Fibroblast of skin of left biceps (primary cell): ENCODE measurements around the gene PRPH.
"Not testable (repeated sequence)": the region's sequence is repeated elsewhere in the genome, so short reads cannot be mapped to it uniquely, and the experiment has no call there.

ENCODE experiments used
- DNase-seq, 2 experiments: peaks; one replicate each; pipeline ENCODE4 v3.0.0-alpha.2; 2013; ENCODE audit warnings: low read depth in 2 of 2

The PRPH gene

DNA sequence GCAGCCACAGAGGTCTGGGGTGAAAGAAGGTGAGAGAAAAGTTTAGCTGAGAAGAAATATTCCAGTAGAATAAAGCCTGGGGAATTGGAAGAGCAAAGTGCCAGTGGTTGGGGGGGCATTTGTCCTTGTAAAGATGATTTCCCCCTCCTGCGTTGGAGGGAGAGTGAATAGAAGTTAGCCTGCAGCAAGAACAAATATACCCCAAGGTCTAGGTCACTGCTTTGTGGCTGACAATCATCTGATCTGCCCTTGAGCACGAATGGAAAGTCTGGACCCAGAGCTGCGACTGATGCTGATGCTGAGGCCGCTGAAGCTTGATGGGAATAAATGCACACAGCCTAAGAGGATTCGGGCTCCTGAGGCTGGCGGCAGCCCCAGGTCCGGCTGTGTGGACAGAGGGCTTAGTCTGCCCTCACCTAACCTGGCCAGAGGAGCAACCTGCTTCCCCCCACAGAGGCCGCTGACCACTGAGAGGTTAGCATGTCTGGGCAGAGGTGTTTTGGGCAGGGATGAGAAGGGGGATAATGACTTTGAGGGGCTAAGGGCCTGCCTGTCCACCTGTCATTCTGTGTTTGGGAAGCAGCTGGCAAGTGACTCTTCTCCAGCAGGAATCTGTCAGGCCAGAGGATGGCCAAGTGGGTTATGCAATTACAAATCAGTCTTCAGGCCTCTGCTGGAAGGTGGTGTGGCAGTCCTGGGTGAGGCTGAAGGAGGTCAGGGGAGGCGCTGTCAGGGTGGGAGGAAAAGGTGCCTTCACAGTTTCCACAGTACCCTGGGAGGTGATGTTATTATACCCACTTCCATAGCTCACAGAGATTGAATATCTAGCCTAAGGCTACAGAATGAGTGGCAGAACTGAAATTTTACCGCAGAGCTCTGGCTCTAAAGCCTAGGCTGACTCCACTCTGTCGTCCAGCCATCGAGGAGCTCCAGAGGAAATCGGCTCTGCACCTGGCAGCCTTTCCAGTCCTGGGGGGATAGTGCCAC, 18.4 kb upstream of the PRPH start:
- DNase-seq: no peak

DNA sequence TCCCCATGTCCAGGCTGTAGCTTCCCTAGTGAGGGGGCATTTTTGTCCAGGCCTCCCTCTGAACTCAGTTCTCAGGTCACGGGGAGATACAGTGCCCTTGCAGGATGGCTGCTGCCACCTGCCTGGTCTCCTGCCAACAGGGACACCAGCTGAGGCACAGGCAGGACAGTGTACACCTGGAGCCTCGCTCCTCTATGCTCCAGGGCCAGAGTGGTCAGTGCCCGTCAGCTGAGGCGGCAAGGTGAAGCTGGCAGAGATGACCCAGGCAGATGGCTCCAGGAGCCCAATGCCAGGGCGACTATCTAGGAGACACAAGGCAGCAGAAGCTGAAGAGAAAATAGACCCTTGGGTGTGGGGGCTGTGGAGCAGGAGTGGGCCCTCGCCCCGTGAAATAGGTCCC, 17.5 kb upstream of the PRPH start:
- DNase-seq: no peak

DNA sequence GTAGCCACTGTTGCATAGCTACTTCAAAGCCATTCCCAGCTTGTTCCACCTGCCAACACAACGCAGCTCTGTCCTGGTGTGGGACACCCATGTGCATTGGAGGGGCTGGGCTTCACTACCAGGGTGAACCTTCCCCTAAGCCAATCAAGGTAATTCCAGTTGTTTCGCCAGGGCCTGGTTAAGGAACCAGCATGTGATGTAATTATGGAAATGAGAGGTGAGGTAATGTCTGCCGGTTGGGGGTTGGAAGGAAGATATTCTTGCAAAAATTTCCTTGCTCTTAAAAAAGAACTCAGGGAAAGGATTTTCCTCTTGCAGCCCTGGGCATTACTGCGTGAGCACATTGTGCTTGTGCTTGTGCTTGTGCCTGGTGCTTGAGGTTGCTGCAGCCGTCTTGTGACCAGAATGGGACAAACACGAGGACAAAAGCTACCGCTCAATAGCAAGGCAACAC, 15.2 kb upstream of the PRPH start:
- no peak for DNase-seq

DNA sequence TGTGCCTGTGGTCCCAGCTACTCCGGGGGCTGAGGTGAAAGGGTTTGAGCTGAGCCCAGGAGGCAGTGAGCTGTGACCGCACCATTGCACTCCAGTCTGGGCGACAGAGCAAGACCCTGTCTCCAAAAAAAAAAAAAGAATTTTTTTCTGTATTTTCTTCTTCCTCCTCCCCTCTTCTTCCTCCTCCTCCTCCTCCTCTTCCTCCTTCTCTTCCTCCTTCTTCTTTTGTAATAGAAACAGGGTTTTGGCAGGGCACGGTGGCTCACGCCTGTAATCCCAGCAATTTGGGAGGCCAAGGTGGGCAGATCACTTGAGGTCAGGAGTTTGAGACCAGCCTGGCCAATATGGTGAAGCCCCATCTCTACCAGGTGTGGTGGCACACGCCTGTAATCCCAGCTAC, 14.4 kb upstream of the PRPH start:
- DNase-seq: not testable (repeated sequence)

DNA sequence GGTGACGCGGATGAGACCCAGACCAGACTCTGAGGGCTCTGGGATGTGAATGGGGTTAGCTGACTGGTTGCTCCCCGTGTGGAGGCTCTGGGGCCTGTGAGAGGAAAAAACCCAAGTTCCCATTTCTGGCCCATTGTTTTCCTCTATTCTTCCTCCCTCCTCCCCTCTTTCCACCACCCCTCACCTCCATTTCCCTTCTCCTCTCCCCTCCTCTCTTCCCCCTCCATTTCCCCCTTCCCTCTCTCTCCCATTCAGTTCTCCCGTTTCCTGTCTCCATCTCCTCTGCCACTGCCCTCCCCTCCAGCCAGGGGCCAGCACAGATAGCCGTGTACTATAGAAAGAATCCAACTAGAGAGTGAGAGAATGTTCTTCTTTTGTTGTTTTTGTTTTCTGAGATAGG, 12.6 kb upstream of the PRPH start:
- DNase-seq: no peak

DNA sequence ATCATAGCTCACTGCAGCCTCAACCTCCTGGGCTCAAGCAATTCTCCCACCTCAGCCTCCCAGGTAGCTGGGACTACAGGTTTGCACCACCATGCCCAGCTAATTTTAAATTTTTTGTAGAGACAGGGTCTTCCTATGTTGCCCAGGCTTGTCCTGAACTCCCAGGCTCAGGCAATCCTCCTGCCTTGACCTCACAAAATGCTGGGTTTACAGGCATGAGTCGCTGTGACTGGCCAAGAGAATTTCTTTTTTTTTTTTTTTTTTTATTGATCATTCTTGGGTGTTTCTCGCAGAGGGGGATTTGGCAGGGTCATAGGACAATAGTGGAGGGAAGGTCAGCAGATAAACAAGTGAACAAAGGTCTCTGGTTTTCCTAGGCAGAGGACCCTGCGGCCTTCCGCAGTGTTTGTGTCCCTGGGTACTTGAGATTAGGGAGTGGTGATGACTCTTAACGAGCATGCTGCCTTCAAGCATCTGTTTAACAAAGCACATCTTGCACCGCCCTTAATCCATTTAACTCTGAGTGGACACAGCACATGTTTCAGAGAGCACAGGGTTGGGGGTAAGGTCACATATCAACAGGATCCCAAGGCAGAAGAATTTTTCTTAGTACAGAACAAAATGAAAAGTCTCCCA, 12.1 kb upstream of the PRPH start:
- not testable (repeated sequence) for DNase-seq

DNA sequence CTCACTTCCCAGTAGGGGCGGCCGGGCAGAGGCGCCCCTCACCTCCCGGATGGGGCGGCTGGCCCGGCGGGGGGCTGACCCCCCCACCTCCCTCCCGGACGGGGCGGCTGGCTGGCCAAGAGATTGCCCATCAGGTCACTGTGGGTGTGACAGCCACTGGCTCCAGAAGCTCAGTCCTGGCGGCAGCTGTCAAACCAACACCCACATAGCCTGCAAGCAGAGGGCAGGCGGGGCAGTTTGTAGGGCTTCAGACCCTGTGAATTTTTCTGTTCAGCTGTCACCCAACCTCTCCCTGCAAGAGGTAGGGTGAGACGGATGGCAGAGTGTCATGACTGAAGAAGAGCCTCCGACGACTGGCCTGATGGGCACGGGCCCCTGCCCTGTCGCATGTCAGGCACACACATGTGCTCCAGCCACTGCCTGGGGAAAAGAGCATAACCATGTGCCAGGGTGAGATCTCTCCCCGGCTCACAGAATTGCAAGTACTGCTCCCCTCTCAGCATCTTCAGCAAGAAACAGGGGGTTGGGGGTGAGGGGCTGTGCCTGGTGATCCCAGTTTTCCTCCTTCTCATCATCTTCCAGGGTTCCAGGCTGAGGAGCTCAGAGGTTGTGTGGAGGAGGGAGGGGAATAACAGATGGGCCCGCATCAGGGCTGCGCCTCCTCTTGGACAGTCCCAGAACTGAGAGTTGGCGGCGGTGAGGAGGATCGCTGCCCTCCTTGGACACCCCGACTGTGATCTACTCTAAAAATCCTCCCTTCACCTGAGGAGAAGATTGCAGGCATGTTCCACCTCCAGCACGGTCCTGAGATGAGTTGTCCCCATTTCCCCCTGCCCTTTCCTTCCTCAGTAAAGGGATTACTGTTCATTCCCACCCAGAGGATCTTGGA, 11.2 kb upstream of the PRPH start:
- no peak for DNase-seq

DNA sequence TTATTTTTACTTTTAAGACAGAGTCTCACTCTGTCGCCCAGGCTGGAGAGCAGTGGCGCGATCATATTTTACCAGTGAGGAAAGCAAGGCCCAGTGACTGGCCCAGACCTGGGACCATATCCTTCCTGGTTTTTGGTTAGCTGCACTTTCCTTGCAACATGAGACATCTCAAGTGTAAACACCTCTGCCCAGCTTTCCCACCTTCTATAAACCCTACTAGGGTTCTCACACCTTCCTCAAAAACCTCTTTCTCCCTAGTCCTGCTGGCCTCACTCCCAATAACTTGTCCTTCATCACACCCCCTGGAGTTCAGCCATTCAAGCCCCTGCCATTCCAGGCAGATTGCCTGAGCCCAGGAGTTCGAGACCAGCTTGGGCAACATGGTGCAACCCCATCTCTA, 10.3 kb upstream of the PRPH start:
- DNase-seq: no peak

DNA sequence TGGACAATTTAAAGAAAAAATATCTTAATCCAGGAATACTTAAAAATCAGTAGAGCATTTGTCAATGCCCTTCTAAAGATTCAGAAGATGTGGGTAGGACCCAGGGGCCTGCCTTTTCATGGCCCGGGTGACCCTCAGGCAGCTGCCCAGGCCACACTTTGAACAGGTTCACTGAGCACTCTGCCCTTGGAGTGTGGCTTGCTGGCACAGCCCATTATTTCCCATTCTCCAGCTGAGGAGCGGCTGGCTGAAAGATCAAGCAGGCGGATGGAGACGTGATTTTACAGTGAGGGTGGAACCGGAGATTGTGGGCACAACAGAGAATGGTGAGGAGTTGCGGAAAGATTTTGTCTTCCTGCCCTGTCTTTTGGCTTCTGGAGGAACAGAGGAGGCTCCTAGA, 7.1 kb upstream of the PRPH start:
- no peak for DNase-seq

DNA sequence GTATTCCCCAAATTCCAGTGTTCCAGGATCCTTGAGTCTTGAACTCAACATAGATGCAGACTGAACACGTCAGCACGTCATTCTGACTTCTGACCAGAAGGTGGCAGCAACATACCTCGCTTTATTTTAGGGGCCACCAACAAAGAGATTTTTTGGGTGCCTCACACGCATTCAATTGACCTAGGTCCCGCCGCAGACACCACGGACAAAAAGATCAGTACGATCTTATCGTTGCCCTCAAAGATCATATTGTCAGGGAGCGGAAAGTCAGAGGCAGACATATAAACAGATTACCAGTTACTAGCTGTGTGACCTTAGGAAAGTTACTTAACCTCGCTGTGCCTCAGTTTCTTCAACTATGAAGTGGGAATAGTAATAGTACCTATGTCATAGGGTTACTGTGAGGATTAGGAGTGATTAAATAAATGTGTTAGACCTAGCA, 6.5 kb upstream of the PRPH start:
- DNase-seq: no peak

DNA sequence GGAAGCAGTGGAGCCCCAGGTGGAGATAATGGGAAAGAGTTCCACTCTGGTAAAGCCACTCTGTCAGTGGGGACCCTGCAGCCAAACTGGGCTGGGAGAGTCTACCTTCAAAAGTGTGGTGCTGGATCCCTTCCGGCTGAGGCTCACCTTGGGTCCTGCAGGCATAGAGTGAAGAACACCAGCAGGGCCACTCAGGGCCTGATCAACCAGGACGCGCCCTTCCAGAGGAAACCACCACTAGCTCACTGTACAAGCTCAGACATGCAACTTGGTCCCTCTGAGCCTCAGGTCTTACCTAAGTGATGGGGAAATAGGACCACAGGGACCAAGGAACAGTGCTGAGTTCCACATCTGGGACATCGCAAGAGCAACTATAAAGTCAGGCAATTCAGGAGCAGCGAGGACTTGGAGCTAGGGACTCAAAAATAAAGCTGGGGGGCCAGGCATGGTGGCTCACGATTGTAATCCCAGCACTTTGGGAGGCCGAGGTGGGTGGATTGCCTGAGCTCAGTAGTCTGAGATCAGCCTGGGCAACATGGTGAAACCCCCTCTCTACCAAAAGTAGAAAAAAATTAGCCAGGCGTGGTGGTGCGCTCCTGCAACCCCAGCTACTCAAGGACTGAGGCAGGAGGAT, 5.9 kb upstream of the PRPH start:
- DNase-seq: no peak

DNA sequence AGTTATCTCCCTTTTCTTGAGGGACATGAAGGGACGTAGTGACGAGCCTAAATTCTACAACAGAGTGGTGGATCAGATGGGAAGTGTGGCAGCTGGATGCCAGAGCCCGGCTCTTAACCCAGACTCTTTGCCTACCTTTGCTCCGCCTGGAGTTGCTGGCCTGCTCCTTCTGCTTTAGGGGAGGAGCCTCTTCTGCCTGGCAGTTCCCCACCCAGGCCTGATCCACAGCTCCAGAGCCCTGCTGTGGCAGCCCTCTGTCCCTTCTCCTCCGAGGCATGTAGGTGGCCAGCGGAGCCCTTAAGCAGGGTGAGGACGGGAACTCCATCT, 2.3 kb upstream of the PRPH start:
- DNase-seq: no peak

DNA sequence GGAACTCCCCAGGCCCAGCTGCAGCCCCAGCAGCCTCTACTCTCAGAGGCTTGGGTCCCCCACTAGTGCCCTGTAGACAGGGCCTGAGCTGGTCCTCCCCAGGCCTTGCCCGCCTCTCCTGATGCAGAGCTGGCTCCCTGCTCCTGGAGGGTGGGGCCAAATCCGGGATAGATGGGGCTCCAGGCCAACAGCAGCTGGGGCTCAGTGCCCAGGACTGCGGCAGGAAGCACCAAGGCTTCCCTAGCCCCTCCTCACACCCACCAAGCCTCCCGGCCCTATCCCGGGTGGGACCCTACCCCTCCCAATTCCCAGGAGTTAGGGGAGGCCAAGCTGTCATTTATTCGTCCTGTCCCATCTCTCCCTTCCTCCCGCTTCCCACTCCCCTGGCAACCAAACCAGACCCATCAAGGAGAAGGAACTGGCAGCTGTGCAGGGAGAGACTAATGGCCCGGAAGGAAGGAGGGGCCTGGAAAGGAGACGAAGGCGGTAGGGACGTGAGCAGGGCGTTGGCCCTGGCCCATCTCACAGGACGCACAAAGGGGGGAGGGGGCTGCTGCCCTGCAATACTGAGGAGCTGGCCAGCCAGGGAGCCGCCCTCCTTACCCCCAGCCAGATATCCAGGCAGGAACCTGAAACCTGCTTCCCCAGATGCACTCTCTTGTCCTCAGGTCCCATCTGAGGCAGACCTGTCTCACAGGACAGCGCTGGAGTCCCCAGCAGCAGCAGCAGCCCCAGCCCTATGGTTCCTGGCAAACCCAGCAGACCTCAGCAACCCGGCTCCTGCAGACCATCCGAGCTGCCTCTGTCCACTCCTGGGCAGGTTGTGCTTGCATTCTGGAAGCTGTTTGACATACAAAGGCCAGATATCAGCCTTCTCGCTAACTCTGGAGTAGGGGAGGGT, 1.6 kb upstream of the PRPH start:
- DNase-seq: no peak

DNA sequence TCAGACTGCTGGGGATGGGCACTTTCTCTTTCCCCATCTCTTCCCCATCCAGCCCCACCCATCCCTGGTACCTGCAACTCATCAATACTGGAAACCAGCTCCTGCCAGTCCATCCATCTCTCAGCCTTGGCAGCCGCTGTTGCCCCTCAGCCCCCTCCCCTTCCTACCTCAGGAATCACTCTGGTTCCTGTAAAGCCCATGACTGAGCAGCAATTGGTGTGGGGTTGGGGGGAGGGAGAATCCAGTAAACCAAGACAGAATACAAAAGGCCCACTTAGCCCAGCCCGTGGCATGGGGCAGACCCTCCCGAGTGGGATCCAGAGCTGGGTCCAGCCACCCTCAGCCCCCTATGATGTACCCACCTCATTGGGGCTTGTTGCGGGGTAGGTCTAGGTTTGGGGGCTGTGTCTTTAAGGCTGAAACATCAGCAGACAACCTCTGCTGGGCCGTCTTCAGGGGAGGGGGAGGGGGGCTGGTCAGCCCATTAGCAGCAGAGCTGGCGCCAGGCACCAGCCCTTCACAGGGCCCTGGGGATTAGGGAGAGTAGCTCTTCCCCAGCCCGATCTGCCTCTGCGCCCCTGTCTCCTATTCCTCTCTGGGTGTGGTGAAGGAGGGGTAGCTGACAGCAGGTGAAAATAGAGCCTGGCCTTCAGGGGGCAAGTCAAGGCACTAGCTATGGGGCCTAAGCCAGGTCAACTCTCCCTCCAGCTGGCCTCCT, 702 bp upstream of the PRPH start:
- no peak for DNase-seq

DNA sequence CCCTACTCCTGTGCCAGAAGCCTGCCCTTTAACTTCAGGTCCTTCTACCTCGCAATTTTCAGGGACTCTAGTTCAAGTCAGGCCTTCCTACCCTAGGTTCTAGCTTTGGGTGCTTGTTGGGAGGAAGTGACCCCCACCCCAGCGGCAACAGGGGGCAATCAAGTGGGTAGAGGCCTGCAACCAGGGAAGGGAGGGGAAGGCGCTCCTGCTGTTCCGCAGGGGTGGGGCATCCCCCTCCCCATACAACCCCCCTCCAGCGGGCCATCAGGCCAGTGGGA, 204 bp upstream of the PRPH start:
- DNase-seq: no peak

DNA sequence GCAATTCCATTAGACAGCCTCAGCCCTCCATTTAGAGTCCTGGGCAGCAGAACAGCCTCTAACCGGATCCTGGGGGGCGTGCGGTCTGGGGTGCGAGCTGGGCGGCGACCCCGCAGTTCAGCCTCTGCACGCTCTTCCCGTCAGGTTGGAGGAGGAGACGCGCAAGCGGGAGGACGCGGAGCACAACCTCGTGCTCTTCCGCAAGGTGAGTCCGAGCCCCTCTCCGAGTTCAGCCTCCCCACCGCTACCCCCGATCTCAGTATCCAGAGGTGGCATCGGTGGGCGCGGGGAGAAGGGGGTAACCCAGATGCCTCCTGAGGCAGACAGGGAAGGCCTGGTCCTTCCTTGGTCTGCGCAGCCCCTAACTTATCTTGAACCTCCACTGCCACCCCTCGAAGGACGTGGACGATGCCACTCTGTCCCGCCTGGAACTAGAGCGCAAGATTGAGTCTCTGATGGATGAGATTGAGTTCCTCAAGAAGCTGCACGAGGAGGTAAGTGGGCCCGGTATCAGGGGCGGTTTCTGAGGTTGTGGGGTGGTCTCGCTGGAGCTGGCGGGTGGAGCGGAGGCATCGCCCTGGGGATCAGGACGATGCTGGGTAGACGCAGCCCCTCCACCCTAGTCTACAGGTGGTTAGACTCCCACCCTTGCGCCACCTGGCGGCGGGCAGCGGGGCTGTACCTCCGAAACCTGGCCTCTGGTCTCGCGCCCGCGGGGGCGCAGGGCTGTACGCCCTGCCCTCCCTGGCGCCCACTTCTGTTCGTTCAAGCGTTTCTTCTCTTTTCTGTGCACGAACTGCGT, 1.3 kb downstream of the PRPH start:
- DNase-seq: no peak

DNA sequence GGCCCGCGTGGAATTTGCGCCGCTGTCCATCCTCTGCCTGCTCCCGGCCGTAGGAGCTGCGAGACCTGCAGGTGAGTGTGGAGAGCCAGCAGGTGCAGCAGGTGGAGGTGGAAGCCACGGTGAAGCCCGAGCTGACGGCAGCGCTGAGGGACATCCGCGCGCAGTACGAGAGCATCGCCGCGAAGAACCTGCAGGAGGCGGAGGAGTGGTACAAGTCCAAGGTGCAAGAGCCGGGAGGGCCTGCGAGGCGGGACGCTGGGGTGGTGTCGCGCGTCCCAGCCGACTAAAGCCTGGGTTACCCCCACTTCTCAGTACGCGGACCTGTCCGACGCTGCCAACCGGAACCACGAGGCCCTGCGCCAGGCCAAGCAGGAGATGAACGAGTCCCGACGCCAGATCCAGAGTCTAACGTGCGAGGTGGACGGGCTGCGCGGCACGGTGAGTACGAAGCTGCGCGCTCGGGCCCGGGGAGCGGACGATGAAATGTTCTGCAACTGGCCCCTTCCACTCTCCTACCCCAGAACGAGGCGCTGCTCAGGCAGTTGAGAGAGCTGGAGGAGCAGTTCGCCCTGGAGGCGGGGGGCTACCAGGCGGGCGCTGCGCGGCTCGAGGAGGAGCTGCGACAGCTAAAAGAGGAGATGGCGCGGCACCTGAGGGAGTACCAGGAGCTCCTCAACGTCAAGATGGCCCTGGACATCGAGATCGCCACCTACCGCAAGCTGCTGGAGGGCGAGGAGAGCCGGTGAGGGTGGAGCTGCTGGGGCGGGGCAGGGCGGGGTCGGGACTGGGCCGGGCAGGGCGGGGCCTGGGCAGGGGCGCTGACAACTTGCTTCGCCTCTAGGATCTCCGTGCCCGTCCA, 2.1 kb downstream of the PRPH start:
- DNase-seq: no peak

DNA sequence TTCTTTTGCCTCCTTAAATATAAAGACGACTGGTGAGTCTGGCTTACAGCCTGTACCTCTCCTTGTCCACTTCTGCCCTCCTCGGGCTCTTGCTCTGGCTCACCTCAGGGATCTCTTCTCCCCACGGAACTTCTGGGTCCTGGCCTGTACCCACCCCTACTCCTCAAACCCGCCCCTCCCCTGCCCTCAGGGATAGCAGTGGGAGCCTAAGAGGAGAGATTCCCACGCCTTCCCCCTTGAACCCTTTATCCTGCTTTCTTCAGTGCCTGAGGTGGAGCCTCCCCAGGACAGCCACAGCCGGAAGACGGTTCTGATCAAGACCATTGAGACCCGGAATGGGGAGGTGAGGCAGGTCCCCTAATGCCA, 2.7 kb downstream of the PRPH start:
- DNase-seq: no peak

DNA sequence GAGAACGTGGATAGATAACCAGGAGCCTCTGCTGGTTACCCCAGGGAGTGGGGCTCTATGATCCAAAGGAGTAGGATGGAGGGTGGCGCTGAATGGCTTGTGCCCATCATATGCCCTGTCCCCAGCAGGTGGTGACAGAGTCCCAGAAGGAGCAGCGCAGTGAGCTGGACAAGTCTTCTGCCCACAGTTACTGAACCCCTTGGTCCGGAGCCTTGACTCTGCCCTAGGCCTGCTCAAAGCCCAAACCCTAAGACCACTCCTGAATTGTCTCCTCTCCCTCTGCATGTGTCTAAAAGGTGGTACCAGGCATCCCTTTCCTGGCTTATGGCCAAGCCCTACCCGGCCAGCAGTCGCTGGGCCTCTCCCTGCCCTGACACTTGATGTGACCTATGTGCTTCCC, 3.2 kb downstream of the PRPH start:
- DNase-seq: no peak
